ENCODE measurements around the gene WDR70.

- TF ChIP-seq FOXM1 (IDR thresholded peaks at IDR 0.05; ENCODE audit: borderline replicate concordance) = no peak
- no peak for TF ChIP-seq SP1 (IDR thresholded peaks at IDR 0.05)
- no peak for TF ChIP-seq SUZ12 (IDR thresholded peaks at IDR 0.05)
- TF ChIP-seq TARDBP (IDR thresholded peaks at IDR 0.05) = no peak
- TF ChIP-seq LEF1 (IDR thresholded peaks at IDR 0.05; ENCODE audit: borderline replicate concordance) = no peak
- no peak for TF ChIP-seq ELF4 (IDR thresholded peaks at IDR 0.05)
- TF ChIP-seq NFRKB (IDR thresholded peaks at IDR 0.05) = no peak
Observed at GRCh38 chr5:37492778-37493555, 113.8 kb downstream of the WDR70 start.

Measured in HEK293T (cell line).